Liver (tissue), 3 donors: ENCODE results near the gene CADM2.

Experiments used
- CTCF ChIP-seq: fragments of 150-350 bp; IDR thresholded peaks from 2 replicates; pipeline ENCODE4 v1.5.1; 2017; ENCODE audit warnings: improper control_type of control experiment, low read depth, low read length; ENCODE audit not compliant: missing input control
- EGR1 ChIP-seq, 2 donors: IDR thresholded peaks; 2 replicates each; pipeline ENCODE4 v1.6.1; 2016 to 2018; ENCODE audit warnings: antibody characterized with exemption in 2 of 2, low read depth in 2 of 2
- FOXA1 ChIP-seq: IDR thresholded peaks from 2 replicates; pipeline ENCODE4 v1.6.1; 2016; ENCODE audit warnings: antibody characterized with exemption
- JUND ChIP-seq, 2 donors: IDR thresholded peaks; 2 replicates each; pipeline ENCODE4 v1.6.1; 2016; ENCODE audit warnings: antibody characterized with exemption in 2 of 2
- MAX ChIP-seq: IDR thresholded peaks from 2 replicates; pipeline ENCODE4 v1.6.1; 2016; ENCODE audit warnings: antibody characterized with exemption
- RAD21 ChIP-seq, 2 donors: IDR thresholded peaks; 2 replicates each; pipeline ENCODE4 v1.6.1; 2016; ENCODE audit warnings: antibody characterized with exemption in 2 of 2, mild to moderate bottlenecking in 2 of 2
- REST ChIP-seq: IDR thresholded peaks from 2 replicates; pipeline ENCODE4 v1.6.1; 2016; ENCODE audit warnings: antibody characterized with exemption, mild to moderate bottlenecking
- RXRA ChIP-seq, 2 donors: IDR thresholded peaks; 2 replicates each; pipeline ENCODE4 v1.6.1; 2017 to 2018; ENCODE audit warnings: antibody characterized with exemption in 2 of 2, mild to moderate bottlenecking in 1 of 2
- SP1 ChIP-seq: IDR thresholded peaks from 2 replicates; pipeline ENCODE4 v1.6.1; 2018; ENCODE audit warnings: antibody characterized with exemption, mild to moderate bottlenecking
- TAF1 ChIP-seq: conservative IDR thresholded peaks from 2 replicates; pipeline ENCODE4 v1.6.1; 2016; ENCODE audit warnings: antibody characterized with exemption, mild to moderate bottlenecking
- YY1 ChIP-seq: IDR thresholded peaks from 2 replicates; pipeline ENCODE4 v1.6.1; 2016; ENCODE audit warnings: antibody characterized with exemption, mild to moderate bottlenecking
- ZBTB33 ChIP-seq: IDR thresholded peaks from 2 replicates; pipeline ENCODE4 v1.6.1; 2016; ENCODE audit warnings: antibody characterized with exemption
- donor health status: healthy.
- donor health status: healthy.

- no peak for TF ChIP-seq CTCF
- no peak for TF ChIP-seq REST
- TF ChIP-seq RAD21 (IDR thresholded peaks at IDR 0.05) = no peak
- no peak for TF ChIP-seq MAX
- TF ChIP-seq YY1 = no peak
- no peak for TF ChIP-seq EGR1 (IDR thresholded peaks at IDR 0.05; ENCODE audit: low read depth in 2 of 2)
- no peak for TF ChIP-seq ZBTB33
- TF ChIP-seq TAF1 = no peak
- no peak for TF ChIP-seq FOXA1
- no peak for TF ChIP-seq RXRA (IDR thresholded peaks at IDR 0.05)
- no peak for TF ChIP-seq JUND (IDR thresholded peaks at IDR 0.05)
- no peak for TF ChIP-seq SP1
Measured at GRCh38 chr3:85780806-85781205, 822.0 kb downstream of the CADM2 start.
